NT2/D1 (cell line): ENCODE measurements around the gene NEK1.
"Not testable (repeated sequence)": the region's sequence is repeated elsewhere in the genome, so short reads cannot be mapped to it uniquely, and the experiment has no call there.

Experiments
- DNase-seq: peaks from one replicate; pipeline ENCODE4 v3.0.0-alpha.2; 2011; ENCODE audit warnings: low read depth, low spot score
- H3K27me3 ChIP-seq: 2 replicates; pipeline ENCODE4 v1.6.0; 2011; ENCODE audit warnings: mild to moderate bottlenecking; ENCODE audit not compliant: insufficient read length, insufficient read depth
- H3K36me3 ChIP-seq: 2 replicates; pipeline ENCODE4 v1.6.1; 2011; ENCODE audit warnings: mild to moderate bottlenecking, low read length, mixed read lengths; ENCODE audit not compliant: insufficient read depth, insufficient read length
- H3K4me1 ChIP-seq: 2 replicates; pipeline ENCODE4 v1.5.1; 2011; ENCODE audit not compliant: insufficient read depth, insufficient read length
- H3K4me3 ChIP-seq: 2 replicates; pipeline ENCODE4 v1.5.1; 2011; ENCODE audit warnings: low read depth; ENCODE audit not compliant: insufficient read length
- H3K9ac ChIP-seq: 2 replicates; pipeline ENCODE4 v1.6.0; 2011; ENCODE audit warnings: low read depth; ENCODE audit not compliant: insufficient read length
- H3K9me3 ChIP-seq: 2 replicates; pipeline ENCODE4 v1.5.1; 2011; ENCODE audit warnings: mild to moderate bottlenecking, low read length; ENCODE audit not compliant: insufficient read depth
- SUZ12 ChIP-seq: IDR thresholded peaks from 2 replicates; pipeline ENCODE4 v1.6.1; 2011; ENCODE audit not compliant: insufficient read length, insufficient read depth; ENCODE audit errors: extremely low read depth
- YY1 ChIP-seq: IDR thresholded peaks from 2 replicates; pipeline ENCODE4 v1.6.1; 2011; ENCODE audit not compliant: insufficient read length, insufficient read depth
- ZNF274 ChIP-seq: IDR thresholded peaks from 2 replicates; pipeline ENCODE4 v1.6.1; 2011; ENCODE audit warnings: mild to moderate bottlenecking, low read depth, low read length

The NEK1 gene

GRCh38 chr4:169428376-169428775 is 184.0 kb downstream of the NEK1 start:
- Histone ChIP-seq H3K4me3 (no peak overlapping the region), H3K4me1 (no peaks in the 10 kb centered on the region), H3K9me3 (no peaks in the 10 kb centered on the region), H3K36me3 (peaks cover 5% of the 10 kb centered on the region), H3K9ac (no peak overlapping the region), H3K27me3 (no peaks in the 10 kb centered on the region)
- no peak for DNase-seq
- TF ChIP-seq SUZ12 (no peak), ZNF274 (no peak), YY1 (no peak)

- not testable (repeated sequence) for H3K9ac ChIP-seq, H3K4me1 ChIP-seq, DNase-seq, H3K36me3 ChIP-seq, H3K9me3 ChIP-seq, H3K4me3 ChIP-seq, H3K27me3 ChIP-seq
Measured at GRCh38 chr4:169427727-169428126, 184.7 kb downstream of the NEK1 start.

GRCh38 chr4:169420291-169420690 is 192.1 kb downstream of the NEK1 start:
- H3K36me3 ChIP-seq = peaks cover 5% of the 10 kb centered on the region
- H3K9ac ChIP-seq = no peak overlapping the region
- no peaks in the 10 kb centered on the region for H3K4me1 ChIP-seq
- no peak overlapping the region for H3K4me3 ChIP-seq
- no peaks in the 10 kb centered on the region for H3K9me3 ChIP-seq
- no peak for DNase-seq
- TF ChIP-seq SUZ12 = no peak
- no peak for TF ChIP-seq YY1
- TF ChIP-seq ZNF274 = no peak
- no peaks in the 10 kb centered on the region for H3K27me3 ChIP-seq

GRCh38 chr4:169418846-169419245 is 193.5 kb downstream of the NEK1 start:
- Histone ChIP-seq H3K36me3 (no peaks in the 10 kb centered on the region), H3K4me1 (no peaks in the 10 kb centered on the region), H3K9me3 (no peaks in the 10 kb centered on the region), H3K9ac (no peak overlapping the region), H3K27me3 (no peaks in the 10 kb centered on the region), H3K4me3 (no peak overlapping the region)
- TF ChIP-seq YY1 = no peak
- TF ChIP-seq ZNF274 = no peak
- no peak for TF ChIP-seq SUZ12
- DNase-seq = no peak

GRCh38 chr4:169417629-169418282 is 194.6 kb downstream of the NEK1 start:
- TF ChIP-seq SUZ12 (no peak), ZNF274 (no peak), YY1 (no peak)
- no peaks in the 10 kb centered on the region for H3K27me3 ChIP-seq
- H3K4me3 ChIP-seq = no peak overlapping the region
- no peaks in the 10 kb centered on the region for H3K36me3 ChIP-seq
- H3K4me1 ChIP-seq = no peaks in the 10 kb centered on the region
- no peak overlapping the region for H3K9ac ChIP-seq
- DNase-seq = no peak
- H3K9me3 ChIP-seq = no peaks in the 10 kb centered on the region

GRCh38 chr4:169416997-169417396 is 195.4 kb downstream of the NEK1 start:
- Histone ChIP-seq H3K36me3 (no peaks in the 10 kb centered on the region), H3K4me1 (no peaks in the 10 kb centered on the region), H3K27me3 (no peaks in the 10 kb centered on the region), H3K9me3 (no peaks in the 10 kb centered on the region), H3K9ac (no peak overlapping the region), H3K4me3 (no peak overlapping the region)
- no peak for TF ChIP-seq SUZ12
- no peak for TF ChIP-seq ZNF274
- no peak for TF ChIP-seq YY1
- DNase-seq = no peak

- Histone ChIP-seq H3K9ac (no peak overlapping the region), H3K36me3 (no peaks in the 10 kb centered on the region), H3K9me3 (no peaks in the 10 kb centered on the region), H3K4me1 (no peaks in the 10 kb centered on the region), H3K27me3 (no peaks in the 10 kb centered on the region), H3K4me3 (no peak overlapping the region)
- no peak for TF ChIP-seq SUZ12
- no peak for TF ChIP-seq ZNF274
- no peak for TF ChIP-seq YY1
- no peak for DNase-seq
Measured at GRCh38 chr4:169416461-169416860, 195.9 kb downstream of the NEK1 start.

GRCh38 chr4:169414913-169415312 is 197.5 kb downstream of the NEK1 start:
- no peak overlapping the region for H3K9ac ChIP-seq
- H3K9me3 ChIP-seq = no peaks in the 10 kb centered on the region
- TF ChIP-seq ZNF274 (no peak), SUZ12 (no peak), YY1 (no peak)
- H3K4me1 ChIP-seq = no peaks in the 10 kb centered on the region
- no peak for DNase-seq
- no peaks in the 10 kb centered on the region for H3K27me3 ChIP-seq
- no peaks in the 10 kb centered on the region for H3K36me3 ChIP-seq
- H3K4me3 ChIP-seq = no peak overlapping the region
